Measurements from ENCODE around the gene SORCS2. TPM values are rescaled to one million over a fixed set of nuclear protein-coding genes. Genes with fewer than 3 reads are reported as not detected.

SORCS2 gene
- total and polyA plus RNA-seq, 2 of the 4 experiments (the other 2 are of a cell fraction), result 0.36 to 0.62 TPM

DNA sequence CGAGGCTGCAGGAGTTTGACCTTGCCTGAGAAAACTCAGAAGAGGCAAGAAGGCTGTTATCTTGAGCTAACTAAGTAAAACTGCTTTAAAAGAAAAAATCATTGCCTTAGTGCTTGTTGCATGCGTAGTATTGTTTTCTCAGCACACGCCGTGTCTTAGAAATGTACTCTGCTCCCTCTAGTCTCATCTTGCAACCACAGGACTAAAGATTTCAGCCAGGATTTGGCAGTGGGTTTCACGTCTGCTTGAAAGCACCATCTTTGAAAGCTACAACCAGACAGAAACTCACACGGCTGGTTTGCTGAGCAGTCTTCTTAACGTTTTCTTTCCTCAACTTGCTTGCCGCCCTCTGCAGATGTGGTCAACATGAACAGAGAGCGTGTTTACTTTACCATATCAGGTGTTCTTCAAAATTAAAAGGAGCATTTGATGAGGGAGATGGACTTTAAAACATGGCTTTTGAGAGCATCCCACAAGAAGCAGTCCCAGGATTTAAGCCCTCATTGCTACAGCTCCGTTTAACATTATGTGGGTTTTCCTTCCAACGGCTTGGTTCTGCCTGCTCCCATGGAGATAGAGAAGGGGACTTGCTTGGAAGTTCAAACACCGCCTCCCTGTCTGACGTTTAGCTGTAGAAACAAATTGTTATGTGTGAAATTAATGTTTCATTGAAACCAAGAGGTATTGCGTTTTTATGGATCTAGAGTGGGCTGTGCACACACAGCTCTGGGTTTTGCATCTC, 3.4 kb downstream of the SORCS2 start (continued):
- no peak for TF ChIP-seq CTCF (conservative IDR thresholded peaks at IDR 0.05; ENCODE audit: low read depth, low read length)

- POLR2A ChIA-PET (ENCODE audit: unreplicated experiment), result no interaction called here
- Histone ChIP-seq H2BK5ac (ENCODE audit: low read depth, low read length, poor library complexity, severe bottlenecking) (no peak overlapping the region), H3K79me1 (ENCODE audit: low read depth in 1 of 2, low read length in 2 of 2) (no peaks in the 10 kb centered on the region), H3K9ac (ENCODE audit: low read depth, low read length) (no peak overlapping the region), H3K4me2 (ENCODE audit: low read depth, low read length) (no peak overlapping the region), H4K20me1 (ENCODE audit: insufficient read depth, low read length) (no peaks in the 10 kb centered on the region; the same call in 1 of the 2 replicates), H3K56ac (ENCODE audit: extremely low read depth, insufficient read depth, low read length) (no peak overlapping the region), H3K27me3 (ENCODE audit: control insufficient read depth, insufficient read depth, low read length) (peaks cover 53% of the 10 kb centered on the region), H2AFZ (replicated peaks; ENCODE audit: low read length, poor library complexity) (no peak overlapping the region), H3K18ac (ENCODE audit: low read depth, low read length) (no peak overlapping the region), H3K4me1 (ENCODE audit: control insufficient read depth, insufficient read depth, low read length) (peaks cover 6% of the 10 kb centered on the region; the same call in 1 of the 2 replicates), H2BK120ac (ENCODE audit: low read depth, low read length) (no peak overlapping the region), H3K4me3 (ENCODE audit: insufficient read depth, low read depth, low read length) (no peak overlapping the region), H3K4ac (ENCODE audit: low read depth, low read length) (no peak overlapping the region), H4K91ac (ENCODE audit: insufficient read depth, low read depth, low read length) (no peak overlapping the region), H3K9me3 (ENCODE audit: control insufficient read depth, insufficient read depth, low read length) (no peaks in the 10 kb centered on the region), H4K8ac (ENCODE audit: low read depth in 2 of 2, low read length in 2 of 2) (no peak overlapping the region), H3K36me3 (ENCODE audit: control insufficient read depth, insufficient read depth, low read length) (no peaks in the 10 kb centered on the region), H4K5ac (ENCODE audit: low read depth, low read length) (no peak overlapping the region), H2AK5ac (ENCODE audit: low read depth, low read length) (no peak overlapping the region), H2BK20ac (ENCODE audit: low read depth, low read length) (no peak overlapping the region), H3K14ac (replicated peaks; ENCODE audit: low read depth, low read length) (no peak overlapping the region), H3K23ac (ENCODE audit: low read depth, low read length) (no peak overlapping the region), H2BK15ac (ENCODE audit: low read depth, low read length) (no peak overlapping the region), H2AK9ac (replicated peaks; ENCODE audit: low read depth, low read length, poor library complexity) (no peak overlapping the region), H3K9me1 (ENCODE audit: insufficient read depth, low read length) (no peaks in the 10 kb centered on the region), H3K27ac (ENCODE audit: insufficient read depth, low read length) (no peak overlapping the region)
- BruUV-seq (replicated peaks), result no TSS peak
- dilution Hi-C loops (cut with HindIII; ENCODE audit: low sequenced_read_pairs, unreplicated experiment) (no loop called here), in situ Hi-C loops (cut with MboI; ENCODE audit: low sequenced_read_pairs) (loop anchor here (5.0 to 10.0 kb wide), 2 partner anchors 91 to 529 kb away; no protein-coding TSS in a partner anchor), intact Hi-C loops (cut with micrococcal nuclease) (loop anchor here (10.0 kb wide), 1 partner anchor 789 kb away; no protein-coding TSS in a partner anchor)
- DNase-seq (no peak), ATAC-seq (ENCODE audit: low read depth) (no peak)
- no peak for TF ChIP-seq MXI1 (IDR thresholded peaks at IDR 0.05; ENCODE audit: borderline replicate concordance, low read depth, low read length)
- TF ChIP-seq RAD21 (IDR thresholded peaks at IDR 0.05; ENCODE audit: low read length), result no peak
- TF ChIP-seq CEBPB (IDR thresholded peaks at IDR 0.05; ENCODE audit: low read depth, low read length), result no peak
- no peak for TF ChIP-seq RCOR1 (IDR thresholded peaks at IDR 0.05; ENCODE audit: insufficient replicate concordance, low read length)
- no peak for TF ChIP-seq CHD1 (IDR thresholded peaks at IDR 0.05; ENCODE audit: low read depth, low read length)
- TF ChIP-seq CTCF (conservative IDR thresholded peaks at IDR 0.05; ENCODE audit: low read depth, low read length), result no peak
- no peak for TF ChIP-seq MAFK (IDR thresholded peaks at IDR 0.05; ENCODE audit: low read depth, low read length)
- no peak for TF ChIP-seq RFX5 (IDR thresholded peaks at IDR 0.05; ENCODE audit: low read depth, low read length)
- no CpG with 5 or more reads among the region's 7 CpGs for WGBS, 2 experiments (ENCODE audit: extremely low coverage in 2 of 2, insufficient read length in 1 of 2)
- CTCF ChIA-PET, result interaction anchor here (2.9 kb wide), 1 partner anchor 100 kb away, joined by 10 read pairs; no protein-coding TSS in a partner anchor
Observed at GRCh38 chr4:7196288-7196651, 3.9 kb downstream of the SORCS2 start.
